Posterior vena cava (tissue), 2 donors: Measurements from ENCODE around the gene SMAD1. TPM values are rescaled to one million over a fixed set of nuclear protein-coding genes. Genes with fewer than 3 reads are reported as not detected.

ENCODE experiments used
- DNase-seq: peaks from one replicate; pipeline ENCODE4 v3.0.0-alpha.2; 2020; ENCODE audit warnings: low spot score
- intact Hi-C, 2 donors: fragments of 100-400 bp; cut with DNase I; formaldehyde crosslinking; loops; one replicate each; pipeline versions ENCODE4 v1.14.1 to v1.14.2; 2022 to 2023
- total RNA-seq, 2 donors: library from RNA; stranded (reverse); fragmentation: NEBNext Ultra II Directional; extraction: Animal tissue kit (Norgen Biotek cat#: 25700); gene quantifications; one replicate each; pipeline ENCODE4 v1.2.1, GENCODE V29; 2021
- donor health status: DM: yes; HTN: yes; CAD: no.
- donor health status: DM: yes; HTN: yes; CAD: no.

SMAD1 gene
- total RNA-seq, 2 donors from 2014 or later: 17.6 to 18.5 TPM

- intact Hi-C loops: no loop called here
- DNase-seq: no peak
Measured at GRCh38 chr4:145589916-145590702, 108.5 kb downstream of the SMAD1 start.

GRCh38 chr4:145602129-145602760 is 120.6 kb downstream of the SMAD1 start:
- DNase-seq: no peak
- intact Hi-C loops: no loop called here

DNA sequence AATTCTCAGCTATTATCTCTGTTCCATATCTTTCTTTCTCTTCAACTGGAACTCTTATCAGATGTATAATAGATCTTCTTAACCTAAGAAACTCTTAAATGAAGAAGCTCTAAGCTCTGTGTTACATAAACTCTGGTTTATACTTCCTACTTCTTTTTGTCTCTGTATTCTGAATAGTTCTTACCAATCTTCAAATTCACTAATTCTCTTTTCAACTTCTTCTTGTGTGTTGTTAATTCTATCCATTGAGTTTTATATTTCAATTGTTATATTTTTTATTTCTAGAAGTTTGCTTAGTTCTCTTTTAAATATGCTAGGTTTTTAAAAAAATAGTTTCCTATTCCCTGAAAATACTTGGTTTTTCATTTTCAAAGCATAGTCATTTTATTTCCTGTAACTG is 124.3 kb downstream of the SMAD1 start:
- no peak for DNase-seq
- intact Hi-C loops: loop anchor here (5.0 kb wide), 2 partner anchors 374 to 389 kb away; no protein-coding TSS in a partner anchor

Other genes starting within 250 kb of the SMAD1 start
- gene MMAA, start 137.5 kb downstream of the SMAD1 start, total RNA-seq: 1 to 10 TPM; 5.8 to 6.9 TPM
- gene C4orf51, start 198.3 kb downstream of the SMAD1 start, total RNA-seq: not detected